Transverse colon (tissue), 4 donors: ENCODE results near the gene TBCK. TPM values are rescaled to one million over a fixed set of nuclear protein-coding genes. Genes with fewer than 3 reads are reported as not detected.
"Not testable (repeated sequence)": the region's sequence is repeated elsewhere in the genome, so short reads cannot be mapped to it uniquely, and the experiment has no call there.

ENCODE experiments used
- DNase-seq: peaks from one replicate; pipeline ENCODE4 v3.0.0-alpha.2; 2019
- H3K27ac ChIP-seq, 4 donors: fragments of 200-600 bp; sonication (generic); 2 replicates each; pipeline ENCODE4 v1.5.1; 2016 to 2018; ENCODE audit warnings: inconsistent platforms in 4 of 4
- H3K27me3 ChIP-seq: fragments of 200-600 bp; sonication (generic); 2 replicates; pipeline ENCODE4 v1.5.1; 2017; ENCODE audit warnings: inconsistent platforms
- H3K36me3 ChIP-seq, 4 donors: fragments of 200-600 bp; sonication (generic); 2 replicates each; pipeline ENCODE4 v1.5.1; 2017 to 2019; ENCODE audit warnings: inconsistent platforms in 4 of 4
- H3K4me1 ChIP-seq, 4 donors: fragments of 200-600 bp; sonication (generic); 2 replicates each; pipeline ENCODE4 v1.5.1; 2017 to 2020; ENCODE audit warnings: inconsistent platforms in 4 of 4
- H3K4me3 ChIP-seq, 4 donors: fragments of 200-600 bp; sonication (generic); 1 replicate in 1 of 4; 2 replicates in 3 of 4; pipeline versions ENCODE4 v1.5.1 to v1.6.1; 2017 to 2019; ENCODE audit warnings: inconsistent platforms in 4 of 4
- H3K9me3 ChIP-seq, 2 donors: fragments of 200-600 bp; sonication (generic); 2 replicates each; pipeline ENCODE4 v1.5.1; 2017 to 2019; ENCODE audit warnings: inconsistent platforms in 2 of 2
- EP300 ChIP-seq: sonication (generic); formaldehyde crosslinking; IDR thresholded peaks from one replicate; pipeline ENCODE4 v1.6.1; 2017; ENCODE audit warnings: antibody characterized with exemption, low read depth
- POLR2A ChIP-seq: fragments of 450-650 bp; IDR thresholded peaks from one replicate; pipeline ENCODE4 v1.6.1; 2016; ENCODE audit warnings: antibody characterized with exemption, mild to moderate bottlenecking, moderate library complexity
- POLR2AphosphoS5 ChIP-seq, 3 donors: sonication (generic); formaldehyde crosslinking; IDR thresholded peaks; one replicate each; pipeline ENCODE4 v1.6.1; 2016; ENCODE audit warnings: antibody characterized with exemption in 3 of 3
- WGBS, 2 donors: methylation state at CpG; one replicate each; pipeline ENCODE4 v1.1.5; 2018; ENCODE audit warnings: low coverage in 1 of 2; 5-methylcytosine and 5-hydroxymethylcytosine counted together
- in situ Hi-C, 4 donors: fragments of 200-750 bp; cut with MboI; loops; one replicate each; pipeline versions ENCODE4 v1.15.0 to v1.15.1; 2017; ENCODE audit warnings: low sequenced_read_pairs in 3 of 4, low pct_ligation_motif_present in 1 of 4, low pct_unique_long_range_greater_than_20kb in 1 of 4
- intact Hi-C: fragments of 100-400 bp; cut with DNase I; formaldehyde crosslinking; loops from one replicate; pipeline ENCODE4 v1.15.1; 2023; ENCODE audit warnings: low total_unique reads
- total RNA-seq, 4 donors: library from RNA; depleted of rRNA; stranded (reverse); fragments of >200 nt; gene quantifications; one replicate each; pipeline ENCODE4 v1.1.0, GENCODE V29; 2016
- TF ChIP-seq, protein P1 (sequence below), 5 experiments: fragments of 200-600 bp in 3 of 5; fragments of 450-650 bp in 2 of 5; sonication (generic) in 3 of 5; IDR thresholded peaks; 1 replicate in 2 of 5; 2 replicates in 3 of 5; pipeline ENCODE4 v1.5.1; 2016 to 2017; ENCODE audit warnings: antibody characterized with exemption in 5 of 5, inconsistent platforms in 3 of 5, mild to moderate bottlenecking in 2 of 5, moderate library complexity in 1 of 5

TBCK gene
- total RNA-seq, 4 donors from 2014 or later: 31.0 to 82.7 (median 51.4) TPM

DNA sequence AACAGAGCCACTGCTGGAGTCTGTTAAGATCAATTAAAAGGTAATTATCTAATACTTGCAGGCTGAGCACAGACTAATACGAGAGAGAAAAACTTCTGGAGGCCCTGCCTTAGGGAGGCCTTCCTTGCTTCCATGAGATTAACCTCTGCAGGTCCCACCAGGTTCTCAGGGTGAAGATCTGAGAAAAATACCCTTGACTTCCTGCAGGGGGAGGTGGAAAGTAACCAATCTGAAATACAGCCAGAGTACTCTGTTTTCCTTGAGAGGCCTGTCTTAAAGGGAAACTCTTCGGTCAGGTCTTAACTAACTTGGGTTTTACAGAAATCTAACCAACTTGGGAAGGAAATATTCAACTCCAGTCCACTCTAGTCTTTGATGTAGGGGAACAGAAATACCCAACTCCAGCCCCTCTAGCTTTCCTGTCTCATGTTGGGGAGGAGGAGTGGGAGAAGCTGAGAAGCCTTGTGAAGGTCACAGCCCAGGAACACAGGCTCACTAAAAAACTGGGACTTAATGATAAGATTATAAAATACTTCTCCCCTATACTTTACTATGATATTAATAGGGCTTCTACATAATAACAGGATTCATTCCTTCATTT, 77.1 kb downstream of the TBCK start:
- H3K4me3 ChIP-seq: no peak overlapping the region
- intact Hi-C loops: no loop called here
- H3K9me3 ChIP-seq: no peaks in the 10 kb centered on the region
- peaks cover 0 to 30% (median 6%) of the 10 kb centered on the region in 4 donors for H3K36me3 ChIP-seq
- no peaks in the 10 kb centered on the region for H3K4me1 ChIP-seq
- 73% methylated on average over 2 of the region's 2 CpGs; no CpG with 5 or more reads in 1 of the 2 donors for WGBS, 2 donors
- no peaks in the 10 kb centered on the region for H3K27me3 ChIP-seq
- DNase-seq: no peak
- no peak overlapping the region for H3K27ac ChIP-seq
- no peak for TF ChIP-seq POLR2AphosphoS5 (IDR thresholded peaks at IDR 0.05)
- TF ChIP-seq EP300: no peak
- TF ChIP-seq, protein P1, sequence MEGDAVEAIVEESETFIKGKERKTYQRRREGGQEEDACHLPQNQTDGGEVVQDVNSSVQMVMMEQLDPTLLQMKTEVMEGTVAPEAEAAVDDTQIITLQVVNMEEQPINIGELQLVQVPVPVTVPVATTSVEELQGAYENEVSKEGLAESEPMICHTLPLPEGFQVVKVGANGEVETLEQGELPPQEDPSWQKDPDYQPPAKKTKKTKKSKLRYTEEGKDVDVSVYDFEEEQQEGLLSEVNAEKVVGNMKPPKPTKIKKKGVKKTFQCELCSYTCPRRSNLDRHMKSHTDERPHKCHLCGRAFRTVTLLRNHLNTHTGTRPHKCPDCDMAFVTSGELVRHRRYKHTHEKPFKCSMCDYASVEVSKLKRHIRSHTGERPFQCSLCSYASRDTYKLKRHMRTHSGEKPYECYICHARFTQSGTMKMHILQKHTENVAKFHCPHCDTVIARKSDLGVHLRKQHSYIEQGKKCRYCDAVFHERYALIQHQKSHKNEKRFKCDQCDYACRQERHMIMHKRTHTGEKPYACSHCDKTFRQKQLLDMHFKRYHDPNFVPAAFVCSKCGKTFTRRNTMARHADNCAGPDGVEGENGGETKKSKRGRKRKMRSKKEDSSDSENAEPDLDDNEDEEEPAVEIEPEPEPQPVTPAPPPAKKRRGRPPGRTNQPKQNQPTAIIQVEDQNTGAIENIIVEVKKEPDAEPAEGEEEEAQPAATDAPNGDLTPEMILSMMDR (IDR thresholded peaks at IDR 0.05): peak; percentile 28 to 63 (median 58)
- TF ChIP-seq POLR2A: no peak
- in situ Hi-C loops: no loop called here

DNA sequence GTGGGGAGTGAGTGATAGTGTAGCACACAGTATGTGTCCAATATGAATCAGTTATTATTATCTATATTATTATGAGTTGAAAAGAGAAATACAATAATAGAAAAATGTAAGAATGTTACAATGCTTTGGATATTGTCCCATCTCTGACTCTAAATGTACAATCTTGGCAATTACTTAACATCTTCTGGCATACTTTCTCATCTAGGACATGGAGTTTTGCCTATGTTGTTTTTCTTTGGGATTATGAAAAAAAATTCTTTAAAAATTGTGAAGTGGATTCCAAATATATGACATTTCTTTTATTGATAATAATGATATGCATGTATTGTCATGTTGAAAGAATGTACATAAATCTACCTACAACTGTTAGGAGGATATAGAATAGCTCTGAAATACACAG, 84.1 kb downstream of the TBCK start:
- in situ Hi-C loops (no loop called here), intact Hi-C loops (no loop called here)
- no peak for DNase-seq
- Histone ChIP-seq H3K4me1 (no peaks in the 10 kb centered on the region), H3K9me3 (no peaks in the 10 kb centered on the region), H3K4me3 (no peak overlapping the region), H3K27ac (no peak overlapping the region), H3K36me3 (peaks cover 0 to 56% (median 24%) of the 10 kb centered on the region in 4 donors), H3K27me3 (no peaks in the 10 kb centered on the region)
- no peak for TF ChIP-seq POLR2A
- no peak for TF ChIP-seq EP300
- TF ChIP-seq, protein P1 (IDR thresholded peaks at IDR 0.05): no peak
- no peak for TF ChIP-seq POLR2AphosphoS5 (IDR thresholded peaks at IDR 0.05)

DNA sequence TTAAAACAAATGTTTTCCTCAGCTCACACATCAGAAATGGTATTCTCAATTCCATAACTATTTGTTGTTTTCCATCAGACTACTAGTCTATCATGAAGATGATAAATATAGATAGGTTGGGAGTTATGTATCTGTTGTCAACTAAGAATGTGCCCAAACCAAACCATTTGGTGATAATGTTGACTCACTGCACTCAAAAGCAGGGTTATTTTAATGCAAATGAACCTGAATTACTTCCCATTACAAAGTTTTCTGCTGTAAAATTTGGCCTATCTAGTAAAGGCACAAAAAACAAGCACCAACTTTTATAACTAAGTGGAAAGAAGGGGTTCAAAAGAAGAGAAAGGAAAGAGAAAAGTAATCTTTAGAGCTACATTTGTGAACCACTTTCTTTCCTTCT, 93.5 kb downstream of the TBCK start:
- Histone ChIP-seq H3K4me1 (no peaks in the 10 kb centered on the region), H3K27ac (no peak overlapping the region), H3K36me3 (peaks cover 0 to 7% (median 0%) of the 10 kb centered on the region in 4 donors), H3K27me3 (no peaks in the 10 kb centered on the region), H3K9me3 (no peaks in the 10 kb centered on the region), H3K4me3 (no peak overlapping the region)
- no peak for DNase-seq
- in situ Hi-C loops (no loop called here), intact Hi-C loops (no loop called here)
- TF ChIP-seq POLR2AphosphoS5 (IDR thresholded peaks at IDR 0.05) (no peak), POLR2A (no peak), EP300 (no peak)
- TF ChIP-seq, protein P1 (IDR thresholded peaks at IDR 0.05): no peak

DNA sequence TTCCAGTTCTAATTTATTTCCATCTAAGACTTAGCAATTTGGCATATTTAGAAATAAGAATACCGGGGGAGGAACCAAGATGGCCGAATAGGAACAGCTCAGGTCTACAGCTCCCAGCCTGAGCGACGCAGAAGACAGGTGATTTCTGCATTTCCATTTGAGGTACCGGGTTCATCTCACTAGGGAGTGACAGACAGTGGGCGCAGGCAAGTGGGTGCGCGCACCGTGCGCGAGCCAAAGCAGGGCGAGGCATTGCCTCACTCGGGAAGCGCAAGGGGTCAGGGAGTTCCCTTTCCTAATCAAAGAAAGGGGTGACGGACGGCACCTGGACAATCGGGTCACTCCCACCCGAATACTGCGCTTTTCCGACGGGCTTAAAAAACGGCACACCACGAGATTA, 102.7 kb downstream of the TBCK start:
- H3K27ac ChIP-seq, H3K36me3 ChIP-seq, H3K9me3 ChIP-seq, H3K27me3 ChIP-seq, H3K4me1 ChIP-seq, H3K4me3 ChIP-seq, DNase-seq, in situ Hi-C loops, intact Hi-C loops: not testable (repeated sequence)
- 97 to 100% methylated on average over 3 to 23 of the region's 23 CpGs for WGBS, 2 donors

DNA sequence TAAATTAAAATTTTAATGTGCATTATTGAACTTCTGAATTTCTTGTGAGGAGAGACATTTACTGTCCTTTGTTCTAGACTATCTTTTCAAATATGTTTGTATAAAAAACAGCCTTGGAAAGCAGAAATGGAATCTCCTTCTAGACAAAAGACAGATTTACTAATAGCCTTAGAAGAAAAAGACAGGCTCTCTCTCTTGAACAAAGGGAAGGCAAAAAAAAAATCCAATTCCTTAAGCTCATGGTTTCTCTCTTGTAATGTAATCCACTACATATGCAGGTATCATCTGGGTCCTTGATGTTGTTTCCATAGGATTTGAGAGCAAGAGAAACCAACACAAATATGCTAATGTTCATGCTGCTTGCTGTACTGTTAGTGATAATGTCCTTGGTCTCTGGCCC, 106.0 kb downstream of the TBCK start:
- no peak for TF ChIP-seq POLR2A
- TF ChIP-seq EP300: no peak
- TF ChIP-seq, protein P1 (IDR thresholded peaks at IDR 0.05): no peak
- TF ChIP-seq POLR2AphosphoS5 (IDR thresholded peaks at IDR 0.05): no peak
- intact Hi-C loops: no loop called here

More for the DNA sequence above, 106.0 kb downstream of the TBCK start:
- no peak for DNase-seq
- Histone ChIP-seq H3K4me1 (no peaks in the 10 kb centered on the region), H3K4me3 (no peak overlapping the region), H3K27ac (no peak overlapping the region), H3K27me3 (no peaks in the 10 kb centered on the region), H3K9me3 (no peaks in the 10 kb centered on the region), H3K36me3 (peaks cover 0 to 5% (median 0%) of the 10 kb centered on the region in 4 donors)
- in situ Hi-C loops: no loop called here
